Osteoblast (primary cell): ENCODE results near the gene HARS1. TPM values are rescaled to one million over a fixed set of nuclear protein-coding genes. Genes with fewer than 3 reads are reported as not detected.
"Not testable (repeated sequence)": the region's sequence is repeated elsewhere in the genome, so short reads cannot be mapped to it uniquely, and the experiment has no call there.

Experiments used
- DNase-seq: peaks from one replicate; pipeline ENCODE4 v3.0.0; 2011; ENCODE audit warnings: low spot score, mixed read lengths; ENCODE audit not compliant: insufficient read length; ENCODE audit errors: missing footprints
- H2AFZ ChIP-seq: 2 replicates; pipeline ENCODE4 v1.6.0; 2011; ENCODE audit warnings: mild to moderate bottlenecking, low read length
- H3K27ac ChIP-seq: 2 replicates; pipeline ENCODE4 v1.5.1; 2011; ENCODE audit warnings: mild to moderate bottlenecking, low read depth, low read length, moderate library complexity
- H3K27me3 ChIP-seq: 2 replicates; pipeline ENCODE4 v1.6.0; 2012; ENCODE audit warnings: mild to moderate bottlenecking, control low read depth, inconsistent platforms, low read length, moderate library complexity; ENCODE audit not compliant: insufficient read depth
- H3K36me3 ChIP-seq: 2 replicates; pipeline ENCODE4 v1.5.1; 2011; ENCODE audit warnings: mild to moderate bottlenecking, low read length, control low read depth, moderate library complexity; ENCODE audit not compliant: insufficient read depth
- H3K4me1 ChIP-seq: 2 replicates; pipeline ENCODE4 v1.5.1; 2011; ENCODE audit warnings: mild to moderate bottlenecking, low read length, control low read depth, moderate library complexity; ENCODE audit not compliant: insufficient read depth
- H3K4me2 ChIP-seq: 2 replicates; pipeline ENCODE4 v1.6.0; 2011; ENCODE audit warnings: mild to moderate bottlenecking, low read length; ENCODE audit not compliant: insufficient read depth
- H3K4me3 ChIP-seq: fragments of 200-600 bp; sonication (generic); 3 replicates; pipeline ENCODE4 v1.5.1; 2012; ENCODE audit warnings: mild to moderate bottlenecking, low read length, inconsistent platforms; ENCODE audit not compliant: insufficient read depth
- H3K79me2 ChIP-seq: 2 replicates; pipeline ENCODE4 v1.6.0; 2012; ENCODE audit warnings: mild to moderate bottlenecking, low read length, control low read depth, inconsistent platforms; ENCODE audit not compliant: insufficient read depth
- H3K9me3 ChIP-seq: 2 replicates; pipeline ENCODE4 v1.5.1; 2011; ENCODE audit warnings: low read depth, low read length, control low read depth
- H4K20me1 ChIP-seq: 2 replicates; pipeline ENCODE4 v1.6.0; 2012; ENCODE audit warnings: mild to moderate bottlenecking, low read length, control low read depth; ENCODE audit not compliant: insufficient read depth
- small RNA-seq: library from RNA; depleted of rRNA; stranded (forward); fragments of <200 nt; gene quantifications from one replicate; pipeline ENCODE3, GENCODE V24; 2012
- total RNA-seq: library from RNA; depleted of rRNA; stranded (reverse); fragments of >200 nt; gene quantifications from 2 replicates; pipeline ENCODE4 v1.2.3, GENCODE V29; 2012
- TF ChIP-seq, protein P1 (sequence below): IDR thresholded peaks from 2 replicates; pipeline ENCODE4 v1.5.1; 2011; ENCODE audit warnings: mild to moderate bottlenecking, low read depth, low read length, moderate library complexity; ENCODE audit errors: extremely low read depth

HARS1 gene
- total RNA-seq, 1 donor: 41.6 TPM

DNA sequence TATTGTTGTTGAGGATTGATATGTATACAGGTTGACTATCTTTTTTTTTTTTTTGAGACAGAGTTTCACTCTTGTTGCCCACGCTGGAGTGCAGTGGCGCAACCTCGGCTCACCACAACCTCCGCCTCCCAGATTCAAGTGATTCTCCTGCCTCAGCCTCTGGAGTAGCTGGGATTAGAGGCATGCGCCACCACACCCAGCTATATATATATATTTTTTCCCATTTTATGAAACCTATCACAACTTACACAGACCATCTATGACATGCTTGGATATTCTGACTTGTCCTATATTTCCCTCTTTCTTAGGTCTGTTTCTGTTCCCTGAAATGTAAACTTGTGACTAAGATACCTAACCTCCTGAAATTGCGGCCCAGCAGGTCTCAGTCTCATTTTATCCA, 63.2 kb downstream of the HARS1 start:
- no peaks in the 10 kb centered on the region for H4K20me1 ChIP-seq
- TF ChIP-seq, protein P1, sequence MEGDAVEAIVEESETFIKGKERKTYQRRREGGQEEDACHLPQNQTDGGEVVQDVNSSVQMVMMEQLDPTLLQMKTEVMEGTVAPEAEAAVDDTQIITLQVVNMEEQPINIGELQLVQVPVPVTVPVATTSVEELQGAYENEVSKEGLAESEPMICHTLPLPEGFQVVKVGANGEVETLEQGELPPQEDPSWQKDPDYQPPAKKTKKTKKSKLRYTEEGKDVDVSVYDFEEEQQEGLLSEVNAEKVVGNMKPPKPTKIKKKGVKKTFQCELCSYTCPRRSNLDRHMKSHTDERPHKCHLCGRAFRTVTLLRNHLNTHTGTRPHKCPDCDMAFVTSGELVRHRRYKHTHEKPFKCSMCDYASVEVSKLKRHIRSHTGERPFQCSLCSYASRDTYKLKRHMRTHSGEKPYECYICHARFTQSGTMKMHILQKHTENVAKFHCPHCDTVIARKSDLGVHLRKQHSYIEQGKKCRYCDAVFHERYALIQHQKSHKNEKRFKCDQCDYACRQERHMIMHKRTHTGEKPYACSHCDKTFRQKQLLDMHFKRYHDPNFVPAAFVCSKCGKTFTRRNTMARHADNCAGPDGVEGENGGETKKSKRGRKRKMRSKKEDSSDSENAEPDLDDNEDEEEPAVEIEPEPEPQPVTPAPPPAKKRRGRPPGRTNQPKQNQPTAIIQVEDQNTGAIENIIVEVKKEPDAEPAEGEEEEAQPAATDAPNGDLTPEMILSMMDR: no peak
- DNase-seq: no peak
- peaks cover 7% of the 10 kb centered on the region for H3K27me3 ChIP-seq
- no peak overlapping the region for H3K4me3 ChIP-seq
- H3K4me2 ChIP-seq: no peak overlapping the region
- H2AFZ ChIP-seq: no peak overlapping the region
- H3K36me3 ChIP-seq: no peaks in the 10 kb centered on the region
- H3K9me3 ChIP-seq: no peaks in the 10 kb centered on the region
- no peaks in the 10 kb centered on the region for H3K79me2 ChIP-seq
- no peak overlapping the region for H3K27ac ChIP-seq
- peaks cover 22% of the 10 kb centered on the region for H3K4me1 ChIP-seq

DNA sequence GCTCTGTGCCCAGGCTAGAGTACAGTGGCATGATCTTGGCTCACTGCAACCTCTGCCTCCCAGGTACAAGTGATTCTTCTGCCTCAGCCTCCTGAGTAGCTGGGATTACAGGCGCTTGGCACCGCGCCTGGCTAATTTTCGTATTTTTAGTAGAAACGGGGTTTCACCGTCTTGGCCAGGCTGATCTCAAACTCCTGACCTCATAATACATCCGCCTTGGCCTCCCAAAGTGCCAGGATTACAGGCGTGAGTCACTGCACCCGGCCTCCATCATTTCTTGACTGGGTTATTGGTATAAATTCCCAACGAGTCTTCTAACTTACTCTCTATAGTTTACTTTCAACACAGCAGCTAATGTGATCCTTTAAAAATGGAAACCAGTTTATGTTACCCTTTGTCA, 66.3 kb downstream of the HARS1 start:
- H3K79me2 ChIP-seq, H3K27me3 ChIP-seq, H2AFZ ChIP-seq, H3K4me3 ChIP-seq, H3K4me2 ChIP-seq, H3K27ac ChIP-seq, H3K36me3 ChIP-seq, H3K4me1 ChIP-seq, H4K20me1 ChIP-seq, H3K9me3 ChIP-seq, DNase-seq: not testable (repeated sequence)

Small RNAs within 50 kb of the gene (small RNA-seq; reads per million reads assigned to genes)
- gene VTRNA1-1: 71.1 reads per million, percentile 97 among the genes with 10 or more reads in this experiment
- gene VTRNA1-2: 6.1 reads per million, percentile 89 among the genes with 10 or more reads in this experiment
- 2.2 reads per million, percentile 69 among the genes with 10 or more reads in this experiment for gene VTRNA1-3

Other genes starting within 250 kb of the HARS1 start
- gene EIF4EBP3, start 143.7 kb downstream of the HARS1 start, total RNA-seq: 3.8 and 4.7 TPM in 2 replicates
- gene SRA1, start 133.9 kb downstream of the HARS1 start, total RNA-seq: 28.2 and 35.7 TPM in 2 replicates
- gene APBB3, start 126.8 kb downstream of the HARS1 start, total RNA-seq: 19.7 and 24.2 TPM in 2 replicates
- gene SLC35A4, start 126.5 kb downstream of the HARS1 start, total RNA-seq: 17.4 and 20.6 TPM in 2 replicates
- gene CD14, start 58.2 kb downstream of the HARS1 start, total RNA-seq: 1.8 and 4.0 TPM in 2 replicates
- gene TMCO6, start 51.9 kb downstream of the HARS1 start, total RNA-seq: 8.3 and 8.5 TPM in 2 replicates
- 29.7 and 30.6 TPM in 2 replicates for gene NDUFA2, start 43.7 kb downstream of the HARS1 start, total RNA-seq
- gene IK, start 43.5 kb downstream of the HARS1 start, total RNA-seq: 70.1 and 84.3 TPM in 2 replicates
- gene WDR55, start 26.5 kb downstream of the HARS1 start, total RNA-seq: 30.8 and 32.1 TPM in 2 replicates
- gene DND1, start 17.8 kb downstream of the HARS1 start, total RNA-seq: 0.59 TPM in 1 of 2 replicates, not detected in the other
- 28.6 and 31.5 TPM in 2 replicates for gene HARS2, start 85 bp upstream of the HARS1 start, total RNA-seq
- gene ZMAT2, start 9.1 kb upstream of the HARS1 start, total RNA-seq: 31.8 and 33.9 TPM in 2 replicates
- gene PCDHA1, start 94.8 kb upstream of the HARS1 start, total RNA-seq: not detected in 2 replicates
- under 0.01 and 0.29 TPM in 2 replicates for gene PCDHA2, start 103.5 kb upstream of the HARS1 start, total RNA-seq
- 0.36 and 0.59 TPM in 2 replicates for gene PCDHA3, start 109.7 kb upstream of the HARS1 start, total RNA-seq
- 0.72 and 0.88 TPM in 2 replicates for gene PCDHA4, start 115.7 kb upstream of the HARS1 start, total RNA-seq
- gene PCDHA5, start 130.2 kb upstream of the HARS1 start, total RNA-seq: under 0.01 and 0.29 TPM in 2 replicates
- 0.88 and 1.1 TPM in 2 replicates for gene PCDHA6, start 136.6 kb upstream of the HARS1 start, total RNA-seq
- gene PCDHA7, start 142.9 kb upstream of the HARS1 start, total RNA-seq: 0.59 and 0.72 TPM in 2 replicates
- gene PCDHA8, start 149.8 kb upstream of the HARS1 start, total RNA-seq: 0.29 and 0.36 TPM in 2 replicates
- 0.29 and 0.36 TPM in 2 replicates for gene PCDHA9, start 157.0 kb upstream of the HARS1 start, total RNA-seq
- 0.36 and 0.59 TPM in 2 replicates for gene PCDHA10, start 164.5 kb upstream of the HARS1 start, total RNA-seq
- 0.29 and 0.36 TPM in 2 replicates for gene PCDHA11, start 177.6 kb upstream of the HARS1 start, total RNA-seq
- under 0.01 and 0.36 TPM in 2 replicates for gene PCDHA12, start 183.9 kb upstream of the HARS1 start, total RNA-seq
- gene PCDHA13, start 190.8 kb upstream of the HARS1 start, total RNA-seq: under 0.01 TPM in 2 replicates
- gene PCDHAC1, start 234.9 kb upstream of the HARS1 start, total RNA-seq: 0.29 and 0.36 TPM in 2 replicates